ENCODE results near the gene SYT5. TPM values are rescaled to one million over a fixed set of nuclear protein-coding genes. Genes with fewer than 3 reads are reported as not detected.

Gene SYT5
- total and polyA plus RNA-seq, 10 donors: 0.06 to 1.4 (median 0.18) TPM; not detected in 6

DNA sequence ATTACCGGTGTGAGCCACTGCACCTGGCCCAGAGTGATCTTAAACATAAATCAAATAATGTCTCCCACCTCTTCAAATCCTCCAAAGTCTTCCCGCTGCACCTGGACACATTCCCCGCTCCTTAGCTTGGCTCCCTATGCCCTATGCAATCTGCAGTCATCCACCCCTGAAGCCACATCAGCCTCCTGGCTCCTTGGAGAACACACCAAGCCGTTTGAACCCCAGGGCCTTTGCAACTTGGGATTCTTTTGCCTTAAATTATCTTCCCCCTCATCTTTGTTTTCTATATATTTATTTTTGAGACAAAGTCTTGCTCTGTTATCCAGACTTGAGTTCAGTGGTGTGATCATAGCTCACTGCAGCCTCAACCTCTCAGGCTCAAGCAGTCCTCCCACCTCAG, 11.0 kb downstream of the SYT5 start:
- intact Hi-C loops (cut with DNase I; ENCODE audit: low total_unique reads): no loop called here
- Histone ChIP-seq H3K4me3 (no peak overlapping the region), H3K27me3 (replicated peaks in 1 of 7) (peaks cover 7 to 100% (median 80%) of the 10 kb centered on the region in 7 donors), H3K27ac (no peak overlapping the region), H3K36me3 (no peaks in the 10 kb centered on the region), H3K9me3 (no peaks in the 10 kb centered on the region), H3K4me1 (peaks cover 7 to 35% (median 28%) of the 10 kb centered on the region in 6 donors)
- TF ChIP-seq POLR2AphosphoS5 (IDR thresholded peaks at IDR 0.05) (no peak), POLR2A (IDR thresholded peaks at IDR 0.05) (no peak)
- DNase-seq: no peak
- 61 to 76% (median 63%) methylated on average over 4 of the region's 4 CpGs for WGBS, 5 donors

DNA sequence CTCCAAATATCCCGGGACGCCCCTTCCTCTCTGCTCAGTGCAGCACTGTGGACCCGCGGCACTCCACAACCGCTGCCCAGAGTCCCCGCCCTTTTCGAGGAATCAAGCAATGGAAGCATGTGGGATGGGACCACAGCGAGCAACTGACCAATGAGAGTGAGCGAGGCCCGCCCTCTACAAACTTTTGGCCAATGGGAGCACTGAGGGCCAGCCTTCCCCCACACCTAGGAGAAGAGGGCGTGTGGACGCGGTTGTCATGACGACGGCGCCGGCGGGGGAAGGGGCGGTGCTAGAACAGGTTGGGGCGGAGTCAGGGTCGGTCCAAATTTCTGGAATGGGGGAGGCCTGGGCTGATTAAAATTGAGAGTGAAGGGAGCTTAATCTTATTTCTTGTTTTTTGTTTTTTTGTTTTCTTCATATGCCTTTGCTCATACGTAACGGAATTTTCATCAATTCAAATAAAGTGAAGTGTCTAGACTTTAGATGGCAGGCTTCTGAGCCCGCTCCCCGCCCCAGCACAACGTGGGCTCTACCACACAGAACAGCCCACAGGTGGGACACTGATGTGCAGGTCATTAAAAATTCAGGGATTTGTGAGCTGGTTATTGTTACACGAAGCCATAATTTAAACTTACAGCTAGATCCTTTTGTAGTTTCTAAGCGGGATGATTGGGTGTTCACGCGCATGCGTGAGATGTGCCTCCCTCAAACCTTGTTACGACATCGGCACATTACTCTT, 13.4 kb downstream of the SYT5 start, which contains the start of gene DNAAF3:
Gene DNAAF3, minus strand, starts transcription at position 84 of the 739 bp plus-strand sequence. CDS start 200 bp downstream, outside the sequence.
- H3K27me3 ChIP-seq (replicated peaks in 1 of 7): peaks cover 7 to 100% (median 77%) of the 10 kb centered on the region in 7 donors
- peaks cover 0 to 21% (median 17%) of the 10 kb centered on the region in 6 donors for H3K4me1 ChIP-seq
- intact Hi-C loops (cut with DNase I; ENCODE audit: low total_unique reads): no loop called here
- peak; percentile 91 for DNase-seq
- TF ChIP-seq, protein P1, sequence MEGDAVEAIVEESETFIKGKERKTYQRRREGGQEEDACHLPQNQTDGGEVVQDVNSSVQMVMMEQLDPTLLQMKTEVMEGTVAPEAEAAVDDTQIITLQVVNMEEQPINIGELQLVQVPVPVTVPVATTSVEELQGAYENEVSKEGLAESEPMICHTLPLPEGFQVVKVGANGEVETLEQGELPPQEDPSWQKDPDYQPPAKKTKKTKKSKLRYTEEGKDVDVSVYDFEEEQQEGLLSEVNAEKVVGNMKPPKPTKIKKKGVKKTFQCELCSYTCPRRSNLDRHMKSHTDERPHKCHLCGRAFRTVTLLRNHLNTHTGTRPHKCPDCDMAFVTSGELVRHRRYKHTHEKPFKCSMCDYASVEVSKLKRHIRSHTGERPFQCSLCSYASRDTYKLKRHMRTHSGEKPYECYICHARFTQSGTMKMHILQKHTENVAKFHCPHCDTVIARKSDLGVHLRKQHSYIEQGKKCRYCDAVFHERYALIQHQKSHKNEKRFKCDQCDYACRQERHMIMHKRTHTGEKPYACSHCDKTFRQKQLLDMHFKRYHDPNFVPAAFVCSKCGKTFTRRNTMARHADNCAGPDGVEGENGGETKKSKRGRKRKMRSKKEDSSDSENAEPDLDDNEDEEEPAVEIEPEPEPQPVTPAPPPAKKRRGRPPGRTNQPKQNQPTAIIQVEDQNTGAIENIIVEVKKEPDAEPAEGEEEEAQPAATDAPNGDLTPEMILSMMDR (IDR thresholded peaks at IDR 0.05 in 8 of 11, conservative IDR thresholded peaks at IDR 0.05 in 3 of 11): no peak
- TF ChIP-seq POLR2AphosphoS5 (IDR thresholded peaks at IDR 0.05): peak in 2 of 3 donors; percentile 8 to 66
- peak within 1 kb of the TSS in 7 of 8 donors; percentile 23 to 68 (median 40) for H3K4me3 ChIP-seq
- WGBS, 5 donors: 1 to 3% (median 2%) methylated on average over 33 of the region's 33 CpGs
- peak within 1 kb of the TSS in 2 of 8 donors; percentile 22 to 32 for H3K27ac ChIP-seq
- no peaks in the 10 kb centered on the region for H3K9me3 ChIP-seq
- H3K36me3 ChIP-seq: no peaks in the 10 kb centered on the region

DNA sequence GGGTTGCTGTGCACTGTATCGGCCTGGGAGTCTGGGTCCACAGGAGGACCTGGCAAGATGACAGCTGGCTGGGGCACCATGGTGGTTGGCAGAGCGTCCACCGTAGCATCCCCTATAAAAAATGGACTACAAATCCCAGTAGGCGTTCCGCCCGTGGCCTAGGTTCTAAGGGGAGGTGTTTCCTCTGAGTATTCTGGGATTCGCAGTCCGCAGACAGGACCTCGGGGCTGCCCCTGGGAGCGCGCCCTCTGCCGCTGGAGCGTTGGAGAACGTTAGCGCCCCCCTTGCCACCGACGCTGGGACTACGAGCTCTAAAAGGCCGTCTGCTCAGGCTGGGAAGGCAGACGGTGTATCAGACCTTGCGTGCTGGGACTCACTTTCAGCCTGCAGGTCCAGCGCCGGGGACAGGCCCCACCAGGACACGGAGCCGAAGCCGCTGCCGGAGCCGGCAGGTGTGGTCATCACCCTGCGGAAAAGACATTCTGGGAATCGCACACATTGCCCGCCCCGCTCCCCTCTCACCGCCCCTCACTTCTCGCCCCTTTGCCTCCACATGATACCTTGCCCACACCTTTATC, 14.0 kb downstream of the SYT5 start:
- Histone ChIP-seq H3K4me1 (peaks cover 0 to 23% (median 17%) of the 10 kb centered on the region in 6 donors), H3K36me3 (no peaks in the 10 kb centered on the region), H3K27me3 (replicated peaks in 1 of 7) (peaks cover 7 to 100% (median 84%) of the 10 kb centered on the region in 7 donors), H3K9me3 (no peaks in the 10 kb centered on the region), H3K4me3 (peak overlapping the region in 7 of 8 donors; percentile 23 to 68 (median 40)), H3K27ac (peak overlapping the region in 2 of 8 donors; percentile 22 to 32)
- peak; percentile 79 for DNase-seq
- no peak for TF ChIP-seq POLR2AphosphoS5 (IDR thresholded peaks at IDR 0.05)
- TF ChIP-seq POLR2A (IDR thresholded peaks at IDR 0.05): no peak
- TF ChIP-seq, protein P1 (IDR thresholded peaks at IDR 0.05 in 8 of 11, conservative IDR thresholded peaks at IDR 0.05 in 3 of 11): peak in 5 of 11 experiments; percentile 15 to 38 (median 17)
- intact Hi-C loops (cut with DNase I; ENCODE audit: low total_unique reads): no loop called here
- 1 to 8% (median 2%) methylated on average over 12 to 34 of the region's 34 CpGs for WGBS, 5 donors

DNA sequence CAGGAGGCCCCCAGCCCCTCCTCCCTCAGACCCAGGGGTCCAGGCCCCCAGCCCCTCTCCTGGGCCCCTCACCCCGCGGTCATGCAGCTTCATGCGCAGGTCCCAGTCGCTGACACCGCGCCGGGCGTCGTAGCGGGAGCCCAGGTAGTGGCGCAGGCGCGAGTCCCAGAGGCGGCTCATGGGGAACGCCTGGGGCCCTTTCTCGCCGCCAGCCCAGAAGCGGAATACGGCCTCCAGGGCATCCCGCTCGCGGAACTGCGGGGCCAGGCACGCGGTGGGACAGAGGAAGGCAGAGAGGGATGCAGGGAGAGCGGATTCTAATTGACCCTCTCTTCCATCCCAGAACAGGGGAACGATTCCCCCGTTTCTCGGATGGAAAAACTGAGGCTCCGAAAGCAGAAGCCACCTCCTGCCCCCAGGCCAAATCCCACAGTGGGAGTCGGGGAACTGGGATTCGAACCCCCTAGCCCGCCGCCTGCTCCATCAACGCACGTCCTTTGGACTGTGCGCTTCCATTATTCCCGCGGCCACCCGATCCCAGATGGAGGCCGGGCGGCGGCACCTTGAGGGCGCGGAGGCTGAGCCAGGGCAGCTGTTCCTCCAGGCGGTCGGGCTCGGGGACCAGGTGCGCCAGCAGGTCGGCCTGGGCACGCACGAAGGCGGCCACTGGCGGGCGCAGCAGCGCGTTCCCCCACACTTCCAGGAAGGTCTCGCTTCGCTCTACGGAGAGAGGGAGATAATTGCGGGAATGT, 18.3 kb downstream of the SYT5 start:
- TF ChIP-seq POLR2AphosphoS5 (IDR thresholded peaks at IDR 0.05): no peak
- TF ChIP-seq, protein P1 (IDR thresholded peaks at IDR 0.05 in 8 of 11, conservative IDR thresholded peaks at IDR 0.05 in 3 of 11): no peak
- no peak for TF ChIP-seq POLR2A (IDR thresholded peaks at IDR 0.05)
- no peak overlapping the region for H3K4me3 ChIP-seq
- 28 to 58% (median 32%) methylated on average over 22 to 61 of the region's 61 CpGs for WGBS, 5 donors

More for the DNA sequence above, 18.3 kb downstream of the SYT5 start:
- Histone ChIP-seq H3K9me3 (no peaks in the 10 kb centered on the region), H3K4me1 (peaks cover 0 to 26% (median 17%) of the 10 kb centered on the region in 6 donors), H3K27me3 (replicated peaks in 1 of 7) (peaks cover 5 to 100% (median 71%) of the 10 kb centered on the region in 7 donors), H3K27ac (no peak overlapping the region), H3K36me3 (no peaks in the 10 kb centered on the region)
- DNase-seq: no peak
- intact Hi-C loops (cut with DNase I; ENCODE audit: low total_unique reads): no loop called here
